ENCODE results near the gene LEKR1. TPM values are rescaled to one million over a fixed set of nuclear protein-coding genes. Genes with fewer than 3 reads are reported as not detected.

The LEKR1 gene
- total RNA-seq, 1 experiment from 2014 or later: 0.38 TPM

GRCh38 chr3:157042226-157042625 is 216.1 kb downstream of the LEKR1 start:
- no peaks in the 10 kb centered on the region for H3K36me3 ChIP-seq (replicated peaks; ENCODE audit: control insufficient read depth, insufficient read depth, low read length)
- no peaks in the 10 kb centered on the region for H3K27me3 ChIP-seq (ENCODE audit: control insufficient read depth, insufficient read depth, low read length)
- DNase-seq: no peak
- no peak overlapping the region for H3K4me3 ChIP-seq (ENCODE audit: insufficient read depth, low read depth, low read length)

DNA sequence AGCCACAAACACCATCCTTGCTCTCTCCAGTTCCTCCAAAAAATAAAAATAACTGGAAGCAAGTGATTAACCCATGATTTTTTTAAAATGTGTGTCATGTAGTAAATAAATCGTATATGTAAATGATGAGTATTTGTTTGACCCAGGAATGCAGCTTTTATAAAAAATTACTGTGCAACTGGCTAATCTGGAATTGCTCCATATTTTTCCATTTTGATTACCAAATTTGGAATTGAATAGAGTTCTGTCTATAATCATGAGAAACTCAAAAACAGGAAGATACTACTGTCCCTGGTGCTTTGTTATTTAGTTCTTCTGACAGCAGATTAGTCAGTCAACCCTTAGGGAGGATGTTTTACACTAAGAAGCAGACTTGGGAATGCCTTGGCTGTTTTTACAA is 217.6 kb downstream of the LEKR1 start:
- Histone ChIP-seq H3K27me3 (ENCODE audit: control insufficient read depth, insufficient read depth, low read length) (no peaks in the 10 kb centered on the region), H3K36me3 (replicated peaks; ENCODE audit: control insufficient read depth, insufficient read depth, low read length) (no peaks in the 10 kb centered on the region), H3K4me3 (ENCODE audit: insufficient read depth, low read depth, low read length) (no peak overlapping the region)
- DNase-seq: no peak

- H3K4me3 ChIP-seq (ENCODE audit: insufficient read depth, low read depth, low read length): no peak overlapping the region
- DNase-seq: peak; percentile 50
- no peaks in the 10 kb centered on the region for H3K27me3 ChIP-seq (ENCODE audit: control insufficient read depth, insufficient read depth, low read length)
- no peaks in the 10 kb centered on the region for H3K36me3 ChIP-seq (replicated peaks; ENCODE audit: control insufficient read depth, insufficient read depth, low read length)
Measured at GRCh38 chr3:157045238-157045850, 219.2 kb downstream of the LEKR1 start.

- Histone ChIP-seq H3K27me3 (ENCODE audit: control insufficient read depth, insufficient read depth, low read length) (no peaks in the 10 kb centered on the region), H3K4me3 (ENCODE audit: insufficient read depth, low read depth, low read length) (no peak overlapping the region), H3K36me3 (replicated peaks; ENCODE audit: control insufficient read depth, insufficient read depth, low read length) (no peaks in the 10 kb centered on the region)
- DNase-seq: no peak
Measured at GRCh38 chr3:157046520-157046919, 220.4 kb downstream of the LEKR1 start.

- Histone ChIP-seq H3K36me3 (replicated peaks; ENCODE audit: control insufficient read depth, insufficient read depth, low read length) (no peaks in the 10 kb centered on the region), H3K4me3 (ENCODE audit: insufficient read depth, low read depth, low read length) (no peak overlapping the region), H3K27me3 (ENCODE audit: control insufficient read depth, insufficient read depth, low read length) (no peaks in the 10 kb centered on the region)
- no peak for DNase-seq
Measured at GRCh38 chr3:157051055-157051454, 224.9 kb downstream of the LEKR1 start.

- H3K27me3 ChIP-seq (ENCODE audit: control insufficient read depth, insufficient read depth, low read length): no peaks in the 10 kb centered on the region
- no peaks in the 10 kb centered on the region for H3K36me3 ChIP-seq (replicated peaks; ENCODE audit: control insufficient read depth, insufficient read depth, low read length)
- no peak overlapping the region for H3K4me3 ChIP-seq (ENCODE audit: insufficient read depth, low read depth, low read length)
- no peak for DNase-seq
Measured at GRCh38 chr3:157051591-157051990, 225.4 kb downstream of the LEKR1 start.

- no peaks in the 10 kb centered on the region for H3K27me3 ChIP-seq (ENCODE audit: control insufficient read depth, insufficient read depth, low read length)
- no peak for DNase-seq
- H3K4me3 ChIP-seq (ENCODE audit: insufficient read depth, low read depth, low read length): no peak overlapping the region
- H3K36me3 ChIP-seq (replicated peaks; ENCODE audit: control insufficient read depth, insufficient read depth, low read length): no peaks in the 10 kb centered on the region
Measured at GRCh38 chr3:157056035-157056434, 229.9 kb downstream of the LEKR1 start.

DNA sequence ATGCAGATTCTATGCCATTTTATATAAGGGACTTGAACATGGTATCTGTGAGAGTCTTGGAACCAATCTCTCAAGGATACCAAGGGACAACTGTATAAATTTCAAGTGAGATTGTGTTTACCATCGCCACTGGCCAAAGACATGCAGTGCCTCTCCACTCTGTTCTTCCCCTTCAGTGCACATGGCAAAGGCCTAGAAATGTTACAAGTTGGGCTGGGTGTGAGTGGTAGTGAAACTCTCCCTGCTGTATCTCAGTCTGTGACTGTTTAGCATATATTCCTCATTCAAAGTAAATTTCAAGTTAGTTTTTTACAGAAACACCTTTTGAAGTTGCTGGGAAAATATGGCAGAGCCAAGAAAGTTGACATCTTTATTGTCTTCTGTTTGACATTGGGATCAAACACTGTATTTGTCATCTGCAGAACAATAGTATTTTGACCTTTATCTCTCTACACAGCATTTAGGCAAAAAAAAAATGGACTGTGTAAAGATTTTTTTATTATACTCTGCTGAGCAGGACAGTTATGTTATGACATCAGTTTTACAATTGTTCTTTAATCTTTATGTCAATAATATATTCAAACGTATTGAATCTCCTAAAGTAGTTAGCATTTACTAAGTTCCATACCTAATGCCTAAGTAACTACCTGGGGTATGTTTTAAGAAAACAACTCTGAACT is 232.4 kb downstream of the LEKR1 start:
- DNase-seq: no peak
- Histone ChIP-seq H3K4me3 (ENCODE audit: insufficient read depth, low read depth, low read length) (no peak overlapping the region), H3K27me3 (ENCODE audit: control insufficient read depth, insufficient read depth, low read length) (no peaks in the 10 kb centered on the region), H3K36me3 (replicated peaks; ENCODE audit: control insufficient read depth, insufficient read depth, low read length) (no peaks in the 10 kb centered on the region)

DNA sequence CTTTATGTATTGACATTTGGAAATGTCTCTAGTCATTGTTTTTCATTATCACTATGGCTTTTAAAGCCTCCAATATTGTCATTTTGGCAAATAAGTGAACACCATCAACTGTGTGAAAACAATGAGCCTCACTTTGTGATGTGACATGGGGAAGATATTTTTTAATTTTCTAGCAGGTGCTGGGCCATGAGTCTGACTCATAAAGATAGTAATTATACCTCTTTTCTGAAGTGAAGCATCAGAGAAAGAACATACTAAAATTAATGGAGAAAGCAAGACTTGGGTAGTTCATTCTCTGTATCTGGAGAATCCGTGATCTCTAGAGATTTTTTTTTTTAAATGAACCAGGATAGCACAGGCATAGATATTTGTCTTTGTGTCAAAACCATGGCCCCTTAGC is 233.0 kb downstream of the LEKR1 start:
- H3K27me3 ChIP-seq (ENCODE audit: control insufficient read depth, insufficient read depth, low read length): no peaks in the 10 kb centered on the region
- H3K36me3 ChIP-seq (replicated peaks; ENCODE audit: control insufficient read depth, insufficient read depth, low read length): no peaks in the 10 kb centered on the region
- DNase-seq: no peak
- H3K4me3 ChIP-seq (ENCODE audit: insufficient read depth, low read depth, low read length): no peak overlapping the region

- Histone ChIP-seq H3K27me3 (ENCODE audit: control insufficient read depth, insufficient read depth, low read length) (peaks cover 2% of the 10 kb centered on the region; the same call in 1 of the 2 replicates), H3K36me3 (replicated peaks; ENCODE audit: control insufficient read depth, insufficient read depth, low read length) (no peaks in the 10 kb centered on the region), H3K4me3 (ENCODE audit: insufficient read depth, low read depth, low read length) (no peak overlapping the region)
- DNase-seq: no peak
Measured at GRCh38 chr3:157059661-157060060, 233.5 kb downstream of the LEKR1 start.

GRCh38 chr3:157061265-157061664 is 235.1 kb downstream of the LEKR1 start:
- no peaks in the 10 kb centered on the region for H3K36me3 ChIP-seq (replicated peaks; ENCODE audit: control insufficient read depth, insufficient read depth, low read length)
- H3K27me3 ChIP-seq (ENCODE audit: control insufficient read depth, insufficient read depth, low read length): peaks cover 3% of the 10 kb centered on the region; the same call in 1 of the 2 replicates
- DNase-seq: no peak
- no peak overlapping the region for H3K4me3 ChIP-seq (ENCODE audit: insufficient read depth, low read depth, low read length)

- Histone ChIP-seq H3K4me3 (ENCODE audit: insufficient read depth, low read depth, low read length) (no peak overlapping the region), H3K36me3 (replicated peaks; ENCODE audit: control insufficient read depth, insufficient read depth, low read length) (no peaks in the 10 kb centered on the region), H3K27me3 (ENCODE audit: control insufficient read depth, insufficient read depth, low read length) (peaks cover 3% of the 10 kb centered on the region; the same call in 1 of the 2 replicates)
- DNase-seq: no peak
Measured at GRCh38 chr3:157063469-157063868, 237.3 kb downstream of the LEKR1 start.

DNA sequence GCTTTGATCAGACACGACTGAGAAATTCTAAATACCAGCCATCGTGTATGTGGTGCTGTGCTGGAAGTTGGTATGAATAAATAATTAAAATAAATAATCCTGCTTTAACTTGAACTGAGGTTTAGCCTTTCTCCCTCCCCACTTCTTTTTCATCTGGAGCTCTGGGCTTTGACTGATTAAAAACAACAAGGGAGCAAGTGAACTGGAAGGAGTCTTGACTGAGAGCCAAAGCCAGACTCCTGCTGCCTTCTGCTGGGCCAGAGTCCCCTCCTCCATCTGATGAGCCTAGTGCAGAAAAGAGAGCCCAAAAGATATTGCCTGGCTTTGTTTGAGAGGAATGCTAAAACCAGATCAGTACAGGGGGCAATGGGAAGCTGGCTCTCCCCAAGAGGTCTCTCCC is 237.8 kb downstream of the LEKR1 start:
- DNase-seq: no peak
- H3K36me3 ChIP-seq (replicated peaks; ENCODE audit: control insufficient read depth, insufficient read depth, low read length): no peaks in the 10 kb centered on the region
- H3K27me3 ChIP-seq (ENCODE audit: control insufficient read depth, insufficient read depth, low read length): peaks cover 3% of the 10 kb centered on the region; the same call in 1 of the 2 replicates
- no peak overlapping the region for H3K4me3 ChIP-seq (ENCODE audit: insufficient read depth, low read depth, low read length)

GRCh38 chr3:157064402-157064801 is 238.2 kb downstream of the LEKR1 start:
- no peaks in the 10 kb centered on the region for H3K36me3 ChIP-seq (replicated peaks; ENCODE audit: control insufficient read depth, insufficient read depth, low read length)
- no peak for DNase-seq
- H3K27me3 ChIP-seq (ENCODE audit: control insufficient read depth, insufficient read depth, low read length): peaks cover 3% of the 10 kb centered on the region; the same call in 1 of the 2 replicates
- no peak overlapping the region for H3K4me3 ChIP-seq (ENCODE audit: insufficient read depth, low read depth, low read length)

DNA sequence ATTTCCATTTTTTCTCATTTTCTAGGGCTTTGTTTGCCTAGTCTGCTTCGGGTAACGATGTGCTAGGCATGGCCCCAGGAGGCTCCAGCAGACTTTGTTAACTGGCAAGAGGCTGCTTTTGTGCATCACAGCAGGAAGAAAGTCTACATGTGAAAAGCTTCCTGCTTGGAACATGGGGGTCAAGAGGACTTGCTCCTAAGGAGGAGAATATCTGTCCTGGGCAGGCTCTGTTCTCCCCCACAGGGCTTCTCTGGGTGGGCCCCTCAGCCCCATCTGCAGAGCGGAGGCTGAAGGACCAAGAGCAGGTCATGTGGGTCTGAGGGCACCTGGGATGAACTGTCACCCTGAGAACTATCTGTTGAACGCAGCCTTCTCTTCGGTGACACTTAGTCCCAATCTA is 239.0 kb downstream of the LEKR1 start:
- Histone ChIP-seq H3K4me3 (ENCODE audit: insufficient read depth, low read depth, low read length) (no peak overlapping the region), H3K27me3 (ENCODE audit: control insufficient read depth, insufficient read depth, low read length) (peaks cover 3% of the 10 kb centered on the region; the same call in 1 of the 2 replicates), H3K36me3 (replicated peaks; ENCODE audit: control insufficient read depth, insufficient read depth, low read length) (no peaks in the 10 kb centered on the region)
- peak; percentile 20 for DNase-seq

Measured in H7 (cell line).